A375 (cell line): Measurements from ENCODE around the gene COG5. TPM values are rescaled to one million over a fixed set of nuclear protein-coding genes. Genes with fewer than 3 reads are reported as not detected.

Experiments
- small RNA-seq: library from RNA; depleted of rRNA; stranded (forward); fragments of <200 nt; gene quantifications from one replicate; pipeline ENCODE3, GENCODE V24; 2014
- total RNA-seq: library from RNA; depleted of rRNA; stranded (reverse); fragments of >200 nt; shearing (Covaris generic); gene quantifications from 2 replicates; pipeline ENCODE4 v1.2.3, GENCODE V29; 2014; rRNA removed

COG5 gene
- total RNA-seq, result 50.5 and 58.1 TPM in 2 replicates

DNA sequence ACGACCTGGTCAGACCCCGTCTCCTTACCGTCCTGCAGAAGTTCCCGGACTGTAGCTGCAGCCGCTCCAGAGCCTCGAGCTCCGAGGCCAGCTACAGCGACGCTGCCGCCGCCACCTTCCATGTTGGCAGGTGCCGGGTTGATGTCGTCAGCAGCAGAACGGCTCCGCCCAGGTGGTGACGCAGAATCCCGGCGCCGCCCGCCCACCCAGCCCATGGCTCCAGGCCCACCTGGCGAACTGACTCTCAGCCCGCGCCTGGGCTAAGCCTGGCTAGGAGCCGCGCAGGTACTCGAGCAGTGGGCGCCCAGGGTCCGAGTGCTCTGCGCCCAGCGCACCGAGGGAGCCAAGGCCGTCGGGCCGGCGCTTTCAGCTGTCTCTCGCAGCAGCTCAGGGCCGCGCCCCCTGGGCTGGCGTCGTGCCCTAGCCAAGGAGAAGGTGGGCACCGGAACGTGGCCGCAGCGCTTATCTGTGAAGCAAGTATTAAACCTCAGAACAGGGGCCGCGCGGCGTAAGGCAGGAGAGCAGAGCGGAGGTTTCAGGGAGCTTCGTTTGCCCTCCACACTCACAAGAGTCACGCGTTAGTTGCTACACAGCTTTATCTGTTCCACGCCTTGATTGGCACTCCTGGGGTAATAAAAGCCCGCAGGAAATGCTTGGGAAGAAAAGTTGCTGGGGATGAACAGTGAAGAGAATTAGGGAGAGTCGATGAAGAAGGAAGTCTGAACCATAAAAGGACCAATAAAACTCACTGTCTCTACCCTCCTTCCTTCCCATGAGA is at the start of gene COG5, which contains the start of gene DUS4L:
COG5 (minus strand) TSS at position 146 of the 778 bp plus-strand sequence; CDS start at position 122, 24 bp downstream.
DUS4L (plus strand) TSS at position 197 of the 778 bp plus-strand sequence. CDS start 3,100 bp downstream, outside the sequence.

DNA sequence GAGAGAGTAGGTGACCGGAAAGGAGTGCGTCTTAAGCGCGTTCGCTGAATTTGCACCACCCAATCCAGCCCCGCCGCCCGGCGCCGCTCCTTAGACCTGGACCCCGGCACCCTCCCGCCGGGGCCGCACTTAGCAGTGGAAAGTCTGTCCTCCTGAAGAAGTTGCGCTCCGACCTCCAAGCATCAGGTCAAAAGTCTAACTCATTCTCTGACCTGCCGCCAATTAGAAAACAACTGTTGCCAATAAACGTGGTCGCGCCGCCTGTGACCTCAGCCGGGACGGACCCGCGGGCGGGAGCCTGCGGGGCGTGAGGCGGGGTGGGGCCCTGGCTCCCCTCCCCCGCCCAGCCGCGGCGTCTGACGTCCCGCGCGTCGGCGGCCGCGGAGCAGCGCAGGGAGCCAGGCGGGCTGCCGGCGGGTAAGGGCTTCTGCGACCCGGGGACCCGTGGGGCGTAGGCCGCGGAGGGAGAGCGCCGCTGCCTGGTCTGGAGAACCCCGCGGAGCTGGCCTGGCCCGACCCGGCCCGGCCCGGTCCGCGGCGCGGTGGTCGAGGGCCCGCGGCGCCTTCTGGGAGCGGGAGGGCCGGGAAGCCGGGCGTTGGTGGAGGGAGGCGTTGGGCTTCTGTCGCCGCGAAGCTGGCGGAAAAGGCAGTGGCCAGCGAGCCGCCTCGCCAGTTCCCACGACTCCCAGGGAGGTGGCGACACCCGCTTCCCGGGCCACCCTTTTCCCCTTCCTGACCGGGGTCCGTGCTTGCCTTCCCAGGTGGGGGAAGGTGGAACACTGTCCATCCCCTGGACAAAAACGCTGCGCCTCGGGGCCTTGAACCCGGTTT is 16.4 kb upstream of the COG5 start, which contains the start of gene BCAP29:
BCAP29 (plus strand) TSS at position 362 of the 831 bp plus-strand sequence. CDS start 527 bp downstream, outside the sequence.

DNA sequence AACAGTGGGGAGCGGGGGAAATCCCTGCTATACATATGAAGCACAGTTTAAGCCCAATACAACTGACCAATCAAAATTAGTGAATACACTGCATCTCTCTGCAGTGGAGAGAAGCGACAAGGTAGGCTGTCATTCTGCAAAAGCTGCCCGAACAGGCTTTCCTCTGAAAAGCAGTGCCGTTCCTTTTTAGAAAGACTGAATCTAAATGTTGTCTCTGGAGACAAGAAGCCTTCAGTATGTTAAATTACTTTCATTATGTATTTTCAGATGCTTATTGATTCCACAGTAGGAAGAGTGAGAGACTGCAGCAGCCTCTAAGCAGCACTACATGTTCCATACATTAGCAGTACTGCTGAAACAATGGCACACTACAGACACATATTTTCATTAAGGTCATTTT is 93.8 kb downstream of the COG5 start, which contains the start of gene GPR22:
GPR22 (plus strand) TSS at position 129 of the 400 bp plus-strand sequence. CDS start 4,004 bp downstream, outside the sequence.

DNA sequence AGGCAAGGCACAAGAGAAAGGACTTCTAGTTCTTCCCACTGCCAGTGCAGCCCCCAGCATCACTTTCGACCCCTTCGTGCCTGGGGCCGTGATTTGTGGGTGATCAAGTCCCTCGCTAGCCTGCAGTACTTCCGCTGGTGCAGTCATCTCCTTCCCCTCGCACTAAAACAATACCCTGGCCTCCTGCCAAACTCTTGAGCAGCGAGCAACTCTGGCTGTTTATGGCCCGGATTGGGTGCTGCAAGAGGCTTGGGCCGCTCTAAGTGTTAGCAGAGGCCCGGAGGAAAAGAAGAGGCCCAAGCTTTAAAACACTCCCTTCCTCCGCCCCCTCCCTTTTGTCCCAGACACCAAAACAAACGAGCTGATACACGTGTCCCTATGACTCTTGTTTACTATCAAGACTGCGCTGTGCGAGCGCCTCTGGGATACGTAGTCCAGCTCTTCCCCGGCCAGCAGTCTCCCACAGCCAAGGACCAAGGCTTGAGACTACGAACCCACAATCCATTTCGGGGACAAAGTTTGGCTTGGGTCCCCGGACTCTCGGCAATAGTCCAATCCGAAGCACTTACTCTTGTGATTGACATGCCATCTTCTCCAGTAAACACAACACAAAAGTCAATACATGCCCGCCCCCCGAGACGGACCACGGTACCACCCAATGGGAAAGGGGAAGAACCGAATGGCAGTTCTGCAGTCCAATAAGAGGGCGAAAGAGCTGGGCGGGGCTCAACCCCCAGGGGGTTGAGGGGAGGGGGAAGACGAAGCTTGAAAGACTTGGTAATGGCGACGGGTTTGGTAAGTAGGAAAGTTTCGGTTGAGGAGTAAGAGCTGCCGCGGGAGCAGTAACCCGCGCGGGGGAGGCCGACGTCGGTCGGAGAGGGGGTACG is 395.2 kb downstream of the COG5 start, which contains the start of gene HBP1:
HBP1 (plus strand) TSS at position 771 of the 887 bp plus-strand sequence. CDS start 10,891 bp downstream, outside the sequence.

Small RNA genes within 50 kb of the gene (small RNA-seq; reads per million reads assigned to genes)
- gene AC002381.1 (not detected), gene RF01233 (not detected)

Other genes starting within 250 kb of the COG5 start
- not detected in 2 replicates for gene GPR22, start 93.9 kb downstream of the COG5 start, total RNA-seq
- gene DUS4L, start 51 bp upstream of the COG5 start, total RNA-seq, result 10.3 and 17.0 TPM in 2 replicates
- 31.3 and 44.5 TPM in 2 replicates for gene BCAP29, start 16.3 kb upstream of the COG5 start, total RNA-seq
- 0.23 and 0.32 TPM in 2 replicates for gene SLC26A4, start 96.9 kb upstream of the COG5 start, total RNA-seq
- gene CBLL1, start 180.2 kb upstream of the COG5 start, total RNA-seq, result 22.6 and 27.9 TPM in 2 replicates
- gene SLC26A3, start 239.3 kb upstream of the COG5 start, total RNA-seq, result not detected in 2 replicates